Measurements from ENCODE around the gene CLEC14A. TPM values are rescaled to one million over a fixed set of nuclear protein-coding genes. Genes with fewer than 3 reads are reported as not detected.
A peak's percentile ranks its signal among the peaks of the same experiment; 100 is the strongest.

CLEC14A gene
- total RNA-seq, 2 donors from 2014 or later: 0.29 to 0.59 TPM

DNA sequence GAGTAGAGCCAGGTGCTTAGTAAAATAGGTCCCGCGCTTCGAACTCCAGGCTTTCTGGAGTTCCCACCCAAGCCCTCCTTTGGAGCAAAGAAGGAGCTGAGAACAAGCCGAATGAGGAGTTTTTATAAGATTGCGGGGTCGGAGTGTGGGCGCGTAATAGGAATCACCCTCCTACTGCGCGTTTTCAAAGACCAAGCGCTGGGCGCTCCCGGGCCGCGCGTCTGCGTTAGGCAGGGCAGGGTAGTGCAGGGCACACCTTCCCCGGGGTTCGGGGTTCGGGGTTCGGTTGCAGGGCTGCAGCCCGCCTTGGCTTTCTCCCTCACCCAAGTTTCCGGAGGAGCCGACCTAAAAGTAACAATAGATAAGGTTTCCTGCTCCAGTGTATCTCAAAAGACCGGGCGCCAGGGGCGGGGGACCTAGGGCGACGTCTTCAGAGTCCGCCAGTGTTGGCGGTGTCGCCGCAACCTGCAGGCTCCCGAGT is 44.6 kb downstream of the CLEC14A start:
- peak overlapping the region; percentile 83 for H3K4me3 ChIP-seq (ENCODE audit: low read length)
- H3K4me1 Mint-ChIP-seq: peaks cover 29% of the 10 kb centered on the region
- WGBS, 2 experiments (ENCODE audit: insufficient coverage in 1 of 2, insufficient read length in 1 of 2): 4 to 9% methylated on average over 17 to 34 of the region's 34 CpGs

DNA sequence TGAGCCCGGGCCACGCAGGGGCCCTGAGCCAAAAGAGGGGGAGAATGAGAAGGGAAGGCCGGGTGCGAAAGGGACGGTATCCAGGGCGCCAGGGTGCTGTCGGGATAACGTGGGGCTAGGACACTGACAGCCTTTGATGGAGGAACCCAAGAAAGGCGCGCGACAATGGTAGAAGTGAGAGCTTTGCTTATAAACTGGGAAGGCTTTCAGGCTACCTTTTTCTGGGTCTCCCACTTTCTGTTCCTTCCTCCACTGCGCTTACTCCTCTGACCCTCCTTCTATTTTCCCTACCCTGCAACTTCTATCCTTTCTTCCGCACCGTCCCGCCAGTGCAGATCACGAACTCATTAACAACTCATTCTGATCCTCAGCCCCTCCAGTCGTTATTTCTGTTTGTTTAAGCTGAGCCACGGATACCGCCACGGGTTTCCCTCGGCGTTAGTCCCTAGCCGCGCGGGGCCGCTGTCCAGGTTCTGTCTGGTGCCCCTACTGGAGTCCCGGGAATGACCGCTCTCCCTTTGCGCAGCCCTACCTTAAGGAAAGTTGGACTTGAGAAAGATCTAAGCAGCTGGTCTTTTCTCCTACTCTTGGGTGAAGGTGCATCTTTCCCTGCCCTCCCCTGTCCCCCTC is 45.2 kb downstream of the CLEC14A start:
- H3K9ac ChIP-seq (ENCODE audit: extremely low read depth, low read length, poor library complexity, severe bottlenecking): no peak overlapping the region
- H3K27me3 Mint-ChIP-seq (ENCODE audit: insufficient read depth): peaks cover 89% of the 10 kb centered on the region
- peaks cover 12% of the 10 kb centered on the region for H3K9me3 Mint-ChIP-seq
- peaks cover 3% of the 10 kb centered on the region for H3K36me3 Mint-ChIP-seq (ENCODE audit: low read depth)
- H3K36me3 ChIP-seq (ENCODE audit: control insufficient read depth, insufficient read depth, low read length): no peaks in the 10 kb centered on the region
- TF ChIP-seq, protein P1, sequence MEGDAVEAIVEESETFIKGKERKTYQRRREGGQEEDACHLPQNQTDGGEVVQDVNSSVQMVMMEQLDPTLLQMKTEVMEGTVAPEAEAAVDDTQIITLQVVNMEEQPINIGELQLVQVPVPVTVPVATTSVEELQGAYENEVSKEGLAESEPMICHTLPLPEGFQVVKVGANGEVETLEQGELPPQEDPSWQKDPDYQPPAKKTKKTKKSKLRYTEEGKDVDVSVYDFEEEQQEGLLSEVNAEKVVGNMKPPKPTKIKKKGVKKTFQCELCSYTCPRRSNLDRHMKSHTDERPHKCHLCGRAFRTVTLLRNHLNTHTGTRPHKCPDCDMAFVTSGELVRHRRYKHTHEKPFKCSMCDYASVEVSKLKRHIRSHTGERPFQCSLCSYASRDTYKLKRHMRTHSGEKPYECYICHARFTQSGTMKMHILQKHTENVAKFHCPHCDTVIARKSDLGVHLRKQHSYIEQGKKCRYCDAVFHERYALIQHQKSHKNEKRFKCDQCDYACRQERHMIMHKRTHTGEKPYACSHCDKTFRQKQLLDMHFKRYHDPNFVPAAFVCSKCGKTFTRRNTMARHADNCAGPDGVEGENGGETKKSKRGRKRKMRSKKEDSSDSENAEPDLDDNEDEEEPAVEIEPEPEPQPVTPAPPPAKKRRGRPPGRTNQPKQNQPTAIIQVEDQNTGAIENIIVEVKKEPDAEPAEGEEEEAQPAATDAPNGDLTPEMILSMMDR (conservative IDR thresholded peaks at IDR 0.05): peak; percentile 64
- H3K4me3 ChIP-seq (ENCODE audit: low read length): peak overlapping the region; percentile 83
- DNase-seq: peak; percentile 78
- no peak overlapping the region for H3K27ac ChIP-seq (ENCODE audit: low read depth, low read length)
- H3K27me3 ChIP-seq (ENCODE audit: control insufficient read depth, insufficient read depth, low read length, poor library complexity, severe bottlenecking): peaks cover 85% of the 10 kb centered on the region
- peaks cover 29% of the 10 kb centered on the region for H3K4me1 Mint-ChIP-seq
- peak overlapping the region; percentile 66 for H3K4me3 Mint-ChIP-seq
- WGBS, 2 experiments (ENCODE audit: insufficient coverage in 1 of 2, insufficient read length in 1 of 2): 3 to 7% methylated on average over 18 to 28 of the region's 29 CpGs
- H3K4me1 ChIP-seq (ENCODE audit: control insufficient read depth, insufficient read depth, low read length): no peaks in the 10 kb centered on the region
- H3K27ac Mint-ChIP-seq: no peak overlapping the region
- peaks cover 12% of the 10 kb centered on the region for H3K9me3 ChIP-seq (ENCODE audit: control insufficient read depth, low read length)

More for the DNA sequence above, 44.6 kb downstream of the CLEC14A start:
- H3K27me3 Mint-ChIP-seq (ENCODE audit: insufficient read depth): peaks cover 88% of the 10 kb centered on the region
- no peak overlapping the region for H3K27ac Mint-ChIP-seq
- Histone ChIP-seq H3K9ac (ENCODE audit: extremely low read depth, low read length, poor library complexity, severe bottlenecking) (no peak overlapping the region), H3K4me1 (ENCODE audit: control insufficient read depth, insufficient read depth, low read length) (no peaks in the 10 kb centered on the region), H3K27ac (ENCODE audit: low read depth, low read length) (no peak overlapping the region), H3K36me3 (ENCODE audit: control insufficient read depth, insufficient read depth, low read length) (no peaks in the 10 kb centered on the region), H3K9me3 (ENCODE audit: control insufficient read depth, low read length) (peaks cover 7% of the 10 kb centered on the region), H3K27me3 (ENCODE audit: control insufficient read depth, insufficient read depth, low read length, poor library complexity, severe bottlenecking) (peaks cover 80% of the 10 kb centered on the region)
- TF ChIP-seq, protein P1 (conservative IDR thresholded peaks at IDR 0.05): no peak
- H3K9me3 Mint-ChIP-seq: peaks cover 7% of the 10 kb centered on the region
- H3K36me3 Mint-ChIP-seq (ENCODE audit: low read depth): no peaks in the 10 kb centered on the region
- DNase-seq: peak; percentile 69
- peak overlapping the region; percentile 66 for H3K4me3 Mint-ChIP-seq

DNA sequence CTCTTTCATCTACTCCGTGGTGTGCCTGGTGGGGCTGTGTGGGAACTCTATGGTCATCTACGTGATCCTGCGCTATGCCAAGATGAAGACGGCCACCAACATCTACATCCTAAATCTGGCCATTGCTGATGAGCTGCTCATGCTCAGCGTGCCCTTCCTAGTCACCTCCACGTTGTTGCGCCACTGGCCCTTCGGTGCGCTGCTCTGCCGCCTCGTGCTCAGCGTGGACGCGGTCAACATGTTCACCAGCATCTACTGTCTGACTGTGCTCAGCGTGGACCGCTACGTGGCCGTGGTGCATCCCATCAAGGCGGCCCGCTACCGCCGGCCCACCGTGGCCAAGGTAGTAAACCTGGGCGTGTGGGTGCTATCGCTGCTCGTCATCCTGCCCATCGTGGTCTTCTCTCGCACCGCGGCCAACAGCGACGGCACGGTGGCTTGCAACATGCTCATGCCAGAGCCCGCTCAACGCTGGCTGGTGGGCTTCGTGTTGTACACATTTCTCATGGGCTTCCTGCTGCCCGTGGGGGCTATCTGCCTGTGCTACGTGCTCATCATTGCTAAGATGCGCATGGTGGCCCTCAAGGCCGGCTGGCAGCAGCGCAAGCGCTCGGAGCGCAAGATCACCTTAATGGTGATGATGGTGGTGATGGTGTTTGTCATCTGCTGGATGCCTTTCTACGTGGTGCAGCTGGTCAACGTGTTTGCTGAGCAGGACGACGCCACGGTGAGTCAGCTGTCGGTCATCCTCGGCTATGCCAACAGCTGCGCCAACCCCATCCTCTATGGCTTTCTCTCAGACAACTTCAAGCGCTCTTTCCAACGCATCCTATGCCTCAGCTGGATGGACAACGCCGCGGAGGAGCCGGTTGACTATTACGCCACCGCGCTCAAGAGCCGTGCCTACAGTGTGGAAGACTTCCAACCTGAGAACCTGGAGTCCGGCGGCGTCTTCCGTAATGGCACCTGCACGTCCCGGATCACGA is 46.0 kb downstream of the CLEC14A start:
- TF ChIP-seq, protein P1 (conservative IDR thresholded peaks at IDR 0.05): no peak
- H3K9ac ChIP-seq (ENCODE audit: extremely low read depth, low read length, poor library complexity, severe bottlenecking): no peak overlapping the region
- peaks cover 89% of the 10 kb centered on the region for H3K27me3 ChIP-seq (ENCODE audit: control insufficient read depth, insufficient read depth, low read length, poor library complexity, severe bottlenecking)
- no peaks in the 10 kb centered on the region for H3K36me3 ChIP-seq (ENCODE audit: control insufficient read depth, insufficient read depth, low read length)
- H3K27me3 Mint-ChIP-seq (ENCODE audit: insufficient read depth): peaks cover 92% of the 10 kb centered on the region
- H3K4me1 ChIP-seq (ENCODE audit: control insufficient read depth, insufficient read depth, low read length): no peaks in the 10 kb centered on the region
- H3K4me3 Mint-ChIP-seq: peak overlapping the region; percentile 66
- DNase-seq: peak; percentile 64
- H3K4me1 Mint-ChIP-seq: peaks cover 29% of the 10 kb centered on the region
- peaks cover 12% of the 10 kb centered on the region for H3K9me3 ChIP-seq (ENCODE audit: control insufficient read depth, low read length)
- peaks cover 5% of the 10 kb centered on the region for H3K36me3 Mint-ChIP-seq (ENCODE audit: low read depth)
- H3K27ac ChIP-seq (ENCODE audit: low read depth, low read length): no peak overlapping the region
- H3K9me3 Mint-ChIP-seq: peaks cover 16% of the 10 kb centered on the region
- H3K27ac Mint-ChIP-seq: no peak overlapping the region
- 20 to 33% methylated on average over 36 to 69 of the region's 69 CpGs for WGBS, 2 experiments (ENCODE audit: insufficient coverage in 1 of 2, insufficient read length in 1 of 2)
- H3K4me3 ChIP-seq (ENCODE audit: low read length): peak overlapping the region; percentile 83

All from endodermal cell (in vitro differentiated cells).